Type B pancreatic cell (in vitro differentiated cells): ENCODE data around the gene TAMALIN. TPM values are rescaled to one million over a fixed set of nuclear protein-coding genes. Genes with fewer than 3 reads are reported as not detected.

Source experiments
- DNase-seq: peaks from one replicate; pipeline ENCODE4 v3.0.0; 2021; ENCODE audit warnings: mixed read lengths; ENCODE audit not compliant: unreplicated experiment; ENCODE audit errors: extremely low spot score
- H3K27ac Mint-ChIP-seq: 2 replicates; pipeline ENCODE4 v1.8.0; 2021; ENCODE audit warnings: mild to moderate bottlenecking, mixed read lengths
- H3K27me3 Mint-ChIP-seq: 2 replicates; pipeline ENCODE4 v1.8.0; 2021; ENCODE audit warnings: mixed read lengths
- H3K36me3 Mint-ChIP-seq: 2 replicates; pipeline ENCODE4 v1.8.0; 2021; ENCODE audit warnings: mixed read lengths
- H3K4me1 Mint-ChIP-seq: one replicate; pipeline ENCODE4 v1.8.0; 2021; ENCODE audit warnings: mixed read lengths; ENCODE audit not compliant: unreplicated experiment
- H3K4me3 Mint-ChIP-seq: 2 replicates; pipeline ENCODE4 v1.8.0; 2021; ENCODE audit warnings: mild to moderate bottlenecking, mixed read lengths
- H3K9me3 Mint-ChIP-seq: 2 replicates; pipeline ENCODE4 v1.8.0; 2021; ENCODE audit warnings: mixed read lengths
- CTCF ChIP-seq: fragments of 200-600 bp; sonication (generic); conservative IDR thresholded peaks from 2 replicates; pipeline ENCODE4 v1.5.0; 2021; ENCODE audit warnings: antibody characterized with exemption, mild to moderate bottlenecking
- long read RNA-seq: library from polyadenylated mRNA; unstranded; transcript quantifications from one replicate; pipeline ENCODE4 v2.0.0, GENCODE V29; 2020
- total RNA-seq: library from RNA; stranded (reverse); gene quantifications from 2 replicates; pipeline ENCODE4 v1.2.1, GENCODE V29; 2021; ENCODE audit warnings: low replicate concordance

TAMALIN gene
- total RNA-seq: 4.2 and 16.5 TPM in 2 replicates
- long read RNA-seq: 0 reads

DNA sequence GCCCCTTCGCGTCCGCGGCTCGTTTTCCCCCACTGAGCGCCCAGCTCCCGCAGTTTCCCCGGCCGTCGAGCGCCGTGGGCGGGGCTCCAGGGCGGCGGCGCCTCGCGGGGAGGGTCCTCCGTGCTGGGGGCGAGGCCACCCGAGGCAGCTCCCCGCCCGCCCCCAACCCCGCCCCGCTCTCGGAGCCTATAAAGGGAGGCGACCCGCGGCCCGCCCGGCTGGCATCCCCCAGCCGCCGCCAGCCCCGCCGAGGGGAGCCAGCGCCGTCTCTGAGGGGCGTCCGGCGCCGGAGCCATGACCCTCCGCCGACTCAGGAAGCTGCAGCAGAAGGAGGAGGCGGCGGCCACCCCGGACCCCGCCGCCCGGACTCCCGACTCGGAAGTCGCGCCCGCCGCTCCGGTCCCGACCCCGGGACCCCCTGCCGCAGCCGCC lies at the start of gene TAMALIN:
Gene TAMALIN, plus strand, starts transcription at position 221 of the 432 bp plus-strand sequence. Its CDS starts 74 bp downstream, at position 295.
- Mint-ChIP-seq H3K4me1 (peaks cover 44% of the 10 kb centered on the region), H3K36me3 (peaks cover 3% of the 10 kb centered on the region), H3K27me3 (peaks cover 37% of the 10 kb centered on the region), H3K9me3 (no peaks in the 10 kb centered on the region), H3K4me3 (peak within 1 kb of the TSS; percentile 91), H3K27ac (peak within 1 kb of the TSS; percentile 67)
- TF ChIP-seq CTCF: no peak
- DNase-seq: peak; percentile 78

GRCh38 chr12:51958542-51958941 lies 48.2 kb upstream of the TAMALIN start:
- Mint-ChIP-seq H3K27ac (no peak overlapping the region), H3K9me3 (no peaks in the 10 kb centered on the region), H3K4me3 (no peak overlapping the region), H3K4me1 (peaks cover 61% of the 10 kb centered on the region), H3K27me3 (no peaks in the 10 kb centered on the region), H3K36me3 (peaks cover 13% of the 10 kb centered on the region)
- no peak for TF ChIP-seq CTCF
- no peak for DNase-seq

- Mint-ChIP-seq H3K4me3 (peak overlapping the region; percentile 3), H3K4me1 (peaks cover 55% of the 10 kb centered on the region), H3K27me3 (no peaks in the 10 kb centered on the region), H3K9me3 (no peaks in the 10 kb centered on the region), H3K36me3 (peaks cover 13% of the 10 kb centered on the region), H3K27ac (peak overlapping the region; percentile 6)
- DNase-seq: no peak
- TF ChIP-seq CTCF: no peak
These were observed 47.5 kb upstream of the TAMALIN start for GRCh38 chr12:51959211-51959610.

- TF ChIP-seq CTCF: no peak
- no peaks in the 10 kb centered on the region for H3K27me3 Mint-ChIP-seq
- H3K4me1 Mint-ChIP-seq: peaks cover 47% of the 10 kb centered on the region
- no peaks in the 10 kb centered on the region for H3K9me3 Mint-ChIP-seq
- H3K4me3 Mint-ChIP-seq: no peak overlapping the region
- DNase-seq: no peak
- H3K36me3 Mint-ChIP-seq: peaks cover 19% of the 10 kb centered on the region
- no peak overlapping the region for H3K27ac Mint-ChIP-seq
These were observed 46.8 kb upstream of the TAMALIN start for GRCh38 chr12:51959921-51960320.

DNA sequence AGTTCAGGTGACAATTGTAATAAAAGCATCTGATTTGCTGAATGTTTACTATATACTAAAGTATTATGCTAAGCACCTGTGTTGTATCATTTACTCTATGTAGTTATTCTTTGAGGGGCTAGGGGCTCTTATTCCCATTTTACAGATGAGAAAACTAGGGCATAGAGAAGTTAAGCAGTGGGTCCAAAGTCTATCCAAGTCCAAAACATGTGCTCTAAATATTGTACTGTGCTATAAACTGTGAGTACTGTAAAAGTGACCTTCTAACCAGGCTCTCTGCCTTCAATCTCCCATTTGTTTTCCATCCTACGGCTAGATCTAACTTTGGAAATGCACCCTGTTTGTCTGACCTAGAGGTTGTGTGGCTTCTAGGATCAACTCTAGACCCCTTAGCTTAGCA lies 46.3 kb upstream of the TAMALIN start:
- Mint-ChIP-seq H3K36me3 (peaks cover 24% of the 10 kb centered on the region), H3K9me3 (peaks cover 5% of the 10 kb centered on the region), H3K27ac (peak overlapping the region; percentile 35), H3K27me3 (no peaks in the 10 kb centered on the region), H3K4me1 (peaks cover 42% of the 10 kb centered on the region), H3K4me3 (no peak overlapping the region)
- DNase-seq: no peak
- TF ChIP-seq CTCF: no peak

DNA sequence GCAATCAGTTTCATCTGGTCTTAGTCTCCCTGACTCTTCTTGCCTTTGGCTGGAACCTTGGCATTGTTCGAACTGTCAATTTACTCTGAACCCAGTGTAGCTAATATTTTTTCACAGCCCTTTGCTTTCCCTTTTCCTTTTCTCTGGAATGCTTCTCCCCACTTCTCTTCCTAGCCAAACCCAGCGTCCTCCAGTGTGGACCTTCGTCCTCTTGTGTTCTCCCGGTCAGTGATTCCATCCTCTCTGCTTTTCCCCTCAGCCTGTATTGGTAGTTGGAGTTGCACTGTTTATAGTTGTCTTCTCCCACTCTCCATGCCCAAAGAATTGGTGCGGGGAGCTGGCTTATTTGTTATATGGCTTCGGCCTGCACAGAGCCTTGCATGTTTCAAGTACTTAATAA lies 45.9 kb upstream of the TAMALIN start:
- no peak for DNase-seq
- H3K4me3 Mint-ChIP-seq: no peak overlapping the region
- peak overlapping the region; percentile 35 for H3K27ac Mint-ChIP-seq
- peaks cover 28% of the 10 kb centered on the region for H3K36me3 Mint-ChIP-seq
- peaks cover 9% of the 10 kb centered on the region for H3K9me3 Mint-ChIP-seq
- TF ChIP-seq CTCF: no peak
- no peaks in the 10 kb centered on the region for H3K27me3 Mint-ChIP-seq
- peaks cover 38% of the 10 kb centered on the region for H3K4me1 Mint-ChIP-seq
